Endothelial cell of umbilical vein (primary cell): ENCODE measurements around the gene AKR7A2. TPM values are rescaled to one million over a fixed set of nuclear protein-coding genes. Genes with fewer than 3 reads are reported as not detected.

Experiments
- BruUV-seq: library from RNA; stranded (reverse); fragments of 400-500 nt; replicated peaks from 2 replicates; lab custom pipeline; 2021; lab: Mats Ljungman, UMichigan
- CTCF ChIA-PET: fragments of 300-600, 350-600 bp; sonication (Branson Sonifier 250); formaldehyde crosslinking; loops from one replicate; lab custom pipeline; 2021; ENCODE audit warnings: antibody characterized with exemption, inconsistent platforms; lab: Charles Lee
- POLR2A ChIA-PET: fragments of 300-600, 350-600 bp; sonication (Branson Sonifier 250); formaldehyde crosslinking; loops from one replicate; lab custom pipeline; 2021; ENCODE audit warnings: antibody characterized with exemption, inconsistent platforms; lab: Charles Lee
- DNase-seq: peaks from one replicate; pipeline ENCODE4 v3.0.0-alpha.2; 2011; ENCODE audit warnings: low read depth, low spot score
- FAIRE-seq: peaks from 2 replicates; lab custom pipeline; 2011; peaks lifted over from hg19 to GRCh38; lab: Jason Lieb, UNC
- H2AFZ ChIP-seq: 2 replicates; pipeline ENCODE4 v1.6.0; 2012; ENCODE audit warnings: low read depth, low read length, control low read depth, inconsistent platforms
- H3K27ac ChIP-seq: 2 replicates; pipeline ENCODE4 v1.5.1; 2011; ENCODE audit warnings: low read depth, mild to moderate bottlenecking, control low read depth, low read length, moderate library complexity; ENCODE audit not compliant: insufficient read depth
- H3K27me3 ChIP-seq, 2 experiments: 2 replicates each; pipeline versions ENCODE4 v1.6.0 to v1.6.1; 2011; ENCODE audit warnings: low read length in 2 of 2, mixed read lengths in 1 of 2; ENCODE audit not compliant: control insufficient read depth in 2 of 2, insufficient read depth in 2 of 2
- H3K36me3 ChIP-seq, 2 experiments: 2 replicates in 1 of 2; 3 replicates in 1 of 2; pipeline ENCODE4 v1.5.1; 2011; ENCODE audit warnings: low read length in 2 of 2, mild to moderate bottlenecking in 1 of 2, moderate library complexity in 1 of 2; ENCODE audit not compliant: control insufficient read depth in 2 of 2, insufficient read depth in 2 of 2; ENCODE audit errors: extremely low read depth in 1 of 2
- H3K4me1 ChIP-seq: 3 replicates; pipeline ENCODE4 v1.5.1; 2011; ENCODE audit warnings: mild to moderate bottlenecking, low read length; ENCODE audit not compliant: control insufficient read depth, insufficient read depth; ENCODE audit errors: extremely low read depth
- H3K4me2 ChIP-seq: 2 replicates; pipeline ENCODE4 v1.6.1; 2011; ENCODE audit warnings: low read length, control low read depth, mixed read lengths; ENCODE audit not compliant: insufficient read depth
- H3K4me3 ChIP-seq, 3 experiments: fragments of 200-600 bp in 1 of 3; sonication (generic), shearing (Covaris generic) in 1 of 3; replicated peaks in 1 of 3; 2 replicates each; pipeline ENCODE4 v1.5.1; 2011 to 2016; ENCODE audit warnings: control low read depth in 3 of 3, low read length in 3 of 3, mild to moderate bottlenecking in 2 of 3, inconsistent platforms in 1 of 3, low read depth in 1 of 3, moderate library complexity in 1 of 3; ENCODE audit not compliant: insufficient read depth in 1 of 3
- H3K79me2 ChIP-seq: 2 replicates; pipeline ENCODE4 v1.6.0; 2012; ENCODE audit warnings: low read length, inconsistent platforms; ENCODE audit not compliant: control insufficient read depth, insufficient read depth
- H3K9ac ChIP-seq: replicated peaks from 2 replicates; pipeline ENCODE3; 2011; ENCODE audit warnings: low read length, control low read depth; ENCODE audit not compliant: insufficient read depth; ENCODE audit errors: extremely low read depth
- H3K9me1 ChIP-seq: replicated peaks from 3 replicates; pipeline ENCODE4 v1.6.0; 2011; ENCODE audit warnings: mild to moderate bottlenecking, low read length; ENCODE audit not compliant: control insufficient read depth, insufficient read depth; ENCODE audit errors: extremely low read depth
- H3K9me3 ChIP-seq: replicated peaks from 2 replicates; pipeline ENCODE4 v1.5.1; 2012; ENCODE audit warnings: low read length, inconsistent platforms; ENCODE audit not compliant: control insufficient read depth, insufficient read depth
- H4K20me1 ChIP-seq: replicated peaks from 2 replicates; pipeline ENCODE3; 2011; ENCODE audit warnings: mild to moderate bottlenecking, low read length; ENCODE audit not compliant: control insufficient read depth, insufficient read depth; ENCODE audit errors: extremely low read depth
- EZH2 ChIP-seq: IDR thresholded peaks from 2 replicates; pipeline ENCODE4 v1.6.1; 2012; ENCODE audit warnings: borderline replicate concordance, low read depth, mild to moderate bottlenecking, moderate library complexity, low read length, inconsistent platforms; ENCODE audit not compliant: severe bottlenecking
- FOS ChIP-seq: IDR thresholded peaks from 2 replicates; pipeline ENCODE4 v1.6.1; 2011; ENCODE audit warnings: mild to moderate bottlenecking, low read length, moderate library complexity, borderline replicate concordance; ENCODE audit not compliant: insufficient read depth
- GATA2 ChIP-seq: IDR thresholded peaks from 2 replicates; pipeline ENCODE4 v1.7.0; 2011; ENCODE audit warnings: low read depth, mild to moderate bottlenecking, moderate library complexity, mixed read lengths, low read length; ENCODE audit not compliant: insufficient read length, insufficient read depth
- JUN ChIP-seq: IDR thresholded peaks from 2 replicates; pipeline ENCODE4 v1.6.1; 2011; ENCODE audit warnings: borderline replicate concordance, low read depth; ENCODE audit not compliant: insufficient read length, insufficient read depth
- MYC ChIP-seq: IDR thresholded peaks from one replicate; pipeline ENCODE4 v1.6.1; 2011; ENCODE audit warnings: mild to moderate bottlenecking, low read depth, low read length
- POLR2A ChIP-seq: IDR thresholded peaks from 2 replicates; pipeline ENCODE4 v1.6.1; 2012; ENCODE audit warnings: low read depth, mild to moderate bottlenecking, control low read depth, low read length
- POLR2AphosphoS5 ChIP-seq: IDR thresholded peaks from 2 replicates; pipeline ENCODE4 v1.6.1; 2012; ENCODE audit warnings: low read depth, mild to moderate bottlenecking, control low read depth, low read length, moderate library complexity; ENCODE audit not compliant: insufficient read depth
- dilution Hi-C: fragments of 300-500 bp; cut with MboI; formaldehyde crosslinking; loops from one replicate; pipeline ENCODE4 v1.15.0; 2019; ENCODE audit warnings: low sequenced_read_pairs; ENCODE audit not compliant: extremely low pct_ligation_motif_present
- intact Hi-C: fragments of 100-400 bp; cut with micrococcal nuclease; formaldehyde crosslinking; loops from one replicate; pipeline ENCODE4 v1.10.0; 2022
- polyA plus RNA-seq, 4 experiments: library from polyadenylated mRNA; depleted of rRNA in 3 of 4; stranded (reverse) in 3 of 4; unstranded in 1 of 4; fragments of >200 nt; gene quantifications; 2 replicates each; pipeline versions ENCODE4 v1.2.1 to v1.2.3, GENCODE V29; 2011 to 2012; ENCODE audit warnings: missing spikeins in 1 of 4
- total RNA-seq: library from RNA; stranded (reverse); gene quantifications from 2 replicates; pipeline ENCODE4 v1.2.3, GENCODE V29; 2021
- TF ChIP-seq, protein P1 (sequence below), 2 donors: IDR thresholded peaks; 1 replicate in 1 of 2; 2 replicates in 1 of 2; pipeline ENCODE4 v1.5.1; 2011; ENCODE audit warnings: low read length in 2 of 2, mild to moderate bottlenecking in 2 of 2, moderate library complexity in 2 of 2, control low read depth in 1 of 2, inconsistent platforms in 1 of 2, low read depth in 1 of 2; ENCODE audit not compliant: insufficient read depth in 1 of 2; ENCODE audit errors: extremely low read depth in 1 of 2
- TF ChIP-seq, protein P2 (sequence below): IDR thresholded peaks from 2 replicates; pipeline ENCODE4 v1.6.1; 2011; ENCODE audit not compliant: insufficient read depth, insufficient read length

The AKR7A2 gene
- total and polyA plus RNA-seq, 2 donors (not counting 3 experiments of a cell fraction or from before 2014, with no cell fraction given): 48.0 to 70.7 TPM

DNA sequence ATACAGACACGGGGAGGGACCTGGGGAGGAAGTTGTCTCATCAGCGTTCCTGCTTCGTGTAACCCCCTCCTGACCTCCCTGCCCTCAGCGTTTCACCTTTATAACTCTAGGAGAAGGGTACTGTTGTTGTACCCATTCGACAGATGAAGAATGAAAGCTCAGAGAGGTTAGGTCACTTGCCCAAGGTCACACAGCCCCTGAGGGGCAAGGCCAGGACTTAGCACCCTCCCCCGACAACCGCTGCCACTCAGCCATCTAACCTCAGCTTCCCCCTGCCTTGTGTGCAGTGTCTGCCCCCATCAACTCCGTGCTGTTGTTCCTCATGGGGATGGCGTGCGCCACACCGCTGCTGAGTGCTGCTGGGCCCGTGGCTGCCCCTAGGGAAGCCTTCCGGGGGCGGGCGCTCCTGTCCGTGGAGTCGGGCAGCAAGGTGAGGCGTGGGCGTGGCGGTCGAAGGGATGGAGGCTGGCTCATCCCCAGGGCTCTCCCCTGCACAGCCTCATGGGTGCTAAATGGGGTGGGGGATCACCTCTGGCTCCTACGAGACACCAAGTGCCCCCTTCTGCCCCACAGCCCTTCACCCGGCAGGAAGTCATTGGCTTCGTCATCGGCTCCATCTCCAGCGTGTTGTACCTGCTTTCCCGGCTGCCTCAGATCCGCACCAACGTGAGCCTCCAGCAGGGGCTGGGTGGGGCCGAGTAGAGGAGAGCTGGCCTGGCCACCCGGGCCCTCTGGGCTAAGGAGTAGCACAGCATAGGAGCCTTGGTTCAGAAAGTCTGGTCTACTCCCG is 14.2 kb upstream of the AKR7A2 start:
- intact Hi-C loops (no loop called here), dilution Hi-C loops (no loop called here)
- Histone ChIP-seq H2AFZ (no peak overlapping the region), H3K79me2 (no peaks in the 10 kb centered on the region), H3K9ac (no peak overlapping the region), H3K4me1 (no peaks in the 10 kb centered on the region), H4K20me1 (no peaks in the 10 kb centered on the region), H3K27me3 (no peaks in the 10 kb centered on the region), H3K9me3 (no peaks in the 10 kb centered on the region), H3K36me3 (peaks cover 4 to 37% of the 10 kb centered on the region in 2 experiments), H3K4me2 (no peak overlapping the region), H3K4me3 (no peak overlapping the region), H3K27ac (no peak overlapping the region), H3K9me1 (no peaks in the 10 kb centered on the region)
- ChIA-PET CTCF (interaction anchor here (1.6 kb wide), 1 partner anchor 328 kb away, joined by 4 read pairs; no protein-coding TSS in a partner anchor), POLR2A (no interaction called here)
- DNase-seq (no peak), FAIRE-seq (no peak)
- BruUV-seq: no TSS peak
- TF ChIP-seq POLR2AphosphoS5: no peak
- TF ChIP-seq FOS: no peak
- TF ChIP-seq, protein P1, sequence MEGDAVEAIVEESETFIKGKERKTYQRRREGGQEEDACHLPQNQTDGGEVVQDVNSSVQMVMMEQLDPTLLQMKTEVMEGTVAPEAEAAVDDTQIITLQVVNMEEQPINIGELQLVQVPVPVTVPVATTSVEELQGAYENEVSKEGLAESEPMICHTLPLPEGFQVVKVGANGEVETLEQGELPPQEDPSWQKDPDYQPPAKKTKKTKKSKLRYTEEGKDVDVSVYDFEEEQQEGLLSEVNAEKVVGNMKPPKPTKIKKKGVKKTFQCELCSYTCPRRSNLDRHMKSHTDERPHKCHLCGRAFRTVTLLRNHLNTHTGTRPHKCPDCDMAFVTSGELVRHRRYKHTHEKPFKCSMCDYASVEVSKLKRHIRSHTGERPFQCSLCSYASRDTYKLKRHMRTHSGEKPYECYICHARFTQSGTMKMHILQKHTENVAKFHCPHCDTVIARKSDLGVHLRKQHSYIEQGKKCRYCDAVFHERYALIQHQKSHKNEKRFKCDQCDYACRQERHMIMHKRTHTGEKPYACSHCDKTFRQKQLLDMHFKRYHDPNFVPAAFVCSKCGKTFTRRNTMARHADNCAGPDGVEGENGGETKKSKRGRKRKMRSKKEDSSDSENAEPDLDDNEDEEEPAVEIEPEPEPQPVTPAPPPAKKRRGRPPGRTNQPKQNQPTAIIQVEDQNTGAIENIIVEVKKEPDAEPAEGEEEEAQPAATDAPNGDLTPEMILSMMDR (IDR thresholded peaks at IDR 0.05; ENCODE audit: extremely low read depth in 1 of 2, insufficient read depth in 1 of 2, low read depth in 1 of 2, low read length in 2 of 2): no peak
- TF ChIP-seq POLR2A: no peak
- no peak for TF ChIP-seq GATA2
- TF ChIP-seq MYC: no peak
- TF ChIP-seq, protein P2, sequence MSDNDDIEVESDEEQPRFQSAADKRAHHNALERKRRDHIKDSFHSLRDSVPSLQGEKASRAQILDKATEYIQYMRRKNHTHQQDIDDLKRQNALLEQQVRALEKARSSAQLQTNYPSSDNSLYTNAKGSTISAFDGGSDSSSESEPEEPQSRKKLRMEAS: no peak
- no peak for TF ChIP-seq JUN
- no peak for TF ChIP-seq EZH2
